PC-9 (cell line): ENCODE results near the gene MACROD2.

Source experiments
- EZH2 ChIP-seq: fragments of 200-600 bp; sonication (generic); IDR thresholded peaks from 2 replicates; pipeline ENCODE4 v1.8.0; 2017; ENCODE audit warnings: antibody characterized with exemption, low read depth
- TF ChIP-seq, protein P1 (sequence below): fragments of 200-600 bp; sonication (generic); conservative IDR thresholded peaks from 2 replicates; pipeline ENCODE4 v1.6.1; 2017; ENCODE audit warnings: mixed run types, antibody characterized with exemption, mild to moderate bottlenecking, moderate library complexity

DNA sequence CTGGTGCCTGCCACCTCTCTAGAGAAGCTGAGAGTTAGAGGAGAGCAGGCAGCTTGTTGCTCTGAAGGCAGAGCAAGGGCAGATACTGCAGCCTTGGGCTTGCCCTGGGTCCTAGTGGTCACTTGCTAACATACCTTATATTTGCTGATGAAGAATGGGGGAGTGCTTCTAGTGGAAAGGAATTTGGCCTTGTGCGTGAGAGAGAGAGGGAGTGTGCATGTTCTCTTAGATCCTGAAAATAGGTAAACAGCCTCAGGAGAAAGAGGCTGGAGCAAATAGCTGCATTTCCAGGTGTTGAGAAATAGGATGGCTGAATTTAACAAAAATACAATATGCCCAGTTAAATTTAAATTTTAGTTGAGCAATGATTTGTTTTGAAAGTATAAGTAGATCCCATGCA is 1066.6 kb downstream of the MACROD2 start:
- TF ChIP-seq, protein P1, sequence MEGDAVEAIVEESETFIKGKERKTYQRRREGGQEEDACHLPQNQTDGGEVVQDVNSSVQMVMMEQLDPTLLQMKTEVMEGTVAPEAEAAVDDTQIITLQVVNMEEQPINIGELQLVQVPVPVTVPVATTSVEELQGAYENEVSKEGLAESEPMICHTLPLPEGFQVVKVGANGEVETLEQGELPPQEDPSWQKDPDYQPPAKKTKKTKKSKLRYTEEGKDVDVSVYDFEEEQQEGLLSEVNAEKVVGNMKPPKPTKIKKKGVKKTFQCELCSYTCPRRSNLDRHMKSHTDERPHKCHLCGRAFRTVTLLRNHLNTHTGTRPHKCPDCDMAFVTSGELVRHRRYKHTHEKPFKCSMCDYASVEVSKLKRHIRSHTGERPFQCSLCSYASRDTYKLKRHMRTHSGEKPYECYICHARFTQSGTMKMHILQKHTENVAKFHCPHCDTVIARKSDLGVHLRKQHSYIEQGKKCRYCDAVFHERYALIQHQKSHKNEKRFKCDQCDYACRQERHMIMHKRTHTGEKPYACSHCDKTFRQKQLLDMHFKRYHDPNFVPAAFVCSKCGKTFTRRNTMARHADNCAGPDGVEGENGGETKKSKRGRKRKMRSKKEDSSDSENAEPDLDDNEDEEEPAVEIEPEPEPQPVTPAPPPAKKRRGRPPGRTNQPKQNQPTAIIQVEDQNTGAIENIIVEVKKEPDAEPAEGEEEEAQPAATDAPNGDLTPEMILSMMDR, result no peak
- TF ChIP-seq EZH2, result no peak
